ENCODE measurements around the gene IFNAR1.

IFNAR1 gene

GRCh38 chr21:33388188-33388587 is 63.4 kb downstream of the IFNAR1 start:
- ATAC-seq, result no peak

GRCh38 chr21:33390479-33390878 is 65.7 kb downstream of the IFNAR1 start:
- TF ChIP-seq SNAI2 (CRISPR knock-in tag; IDR thresholded peaks at IDR 0.05), result no peak
- no peak for TF ChIP-seq CREB5 (CRISPR knock-in tag; IDR thresholded peaks at IDR 0.05; ENCODE audit: low read depth)
- TF ChIP-seq OSR1 (CRISPR knock-in tag; IDR thresholded peaks at IDR 0.05), result no peak
- TF ChIP-seq ARNTL (CRISPR knock-in tag; IDR thresholded peaks at IDR 0.05; ENCODE audit: borderline replicate concordance, low read depth), result no peak
- no peak for TF ChIP-seq ZC3H10 (CRISPR knock-in tag; IDR thresholded peaks at IDR 0.05)
- ATAC-seq, result no peak

More at GRCh38 chr21:33388188-33388587, 63.4 kb downstream of the IFNAR1 start:
- TF ChIP-seq ZFP3 (CRISPR knock-in tag; IDR thresholded peaks at IDR 0.05), result no peak
- TF ChIP-seq ZFP30 (CRISPR knock-in tag; IDR thresholded peaks at IDR 0.05), result no peak
- TF ChIP-seq BACH2 (CRISPR knock-in tag; IDR thresholded peaks at IDR 0.05; ENCODE audit: borderline replicate concordance), result no peak
- TF ChIP-seq ZNF565 (CRISPR knock-in tag; conservative IDR thresholded peaks at IDR 0.05; ENCODE audit: low read depth), result no peak
- no peak for TF ChIP-seq ZNF8 (CRISPR knock-in tag; IDR thresholded peaks at IDR 0.05)
- TF ChIP-seq POU6F1 (CRISPR knock-in tag; IDR thresholded peaks at IDR 0.05; ENCODE audit: borderline replicate concordance, low read depth), result no peak
- no peak for TF ChIP-seq CSRNP3 (CRISPR knock-in tag; IDR thresholded peaks at IDR 0.05)
- no peak for TF ChIP-seq CSDC2 (CRISPR knock-in tag; IDR thresholded peaks at IDR 0.05)
- no peak for TF ChIP-seq PATZ1 (CRISPR knock-in tag; IDR thresholded peaks at IDR 0.05; ENCODE audit: borderline replicate concordance)

GRCh38 chr21:33391656-33392055 is 66.9 kb downstream of the IFNAR1 start:
- TF ChIP-seq ARNTL (CRISPR knock-in tag; IDR thresholded peaks at IDR 0.05; ENCODE audit: borderline replicate concordance, low read depth) (no peak), RARB (CRISPR knock-in tag; IDR thresholded peaks at IDR 0.05) (no peak), ZNF70 (CRISPR knock-in tag; IDR thresholded peaks at IDR 0.05) (no peak), OSR1 (CRISPR knock-in tag; IDR thresholded peaks at IDR 0.05) (no peak), CSRNP3 (CRISPR knock-in tag; IDR thresholded peaks at IDR 0.05) (no peak), BACH2 (CRISPR knock-in tag; IDR thresholded peaks at IDR 0.05; ENCODE audit: borderline replicate concordance) (no peak), ZFP3 (CRISPR knock-in tag; IDR thresholded peaks at IDR 0.05) (no peak), POU6F1 (CRISPR knock-in tag; IDR thresholded peaks at IDR 0.05; ENCODE audit: borderline replicate concordance, low read depth) (no peak), TOX (CRISPR knock-in tag; IDR thresholded peaks at IDR 0.05; ENCODE audit: borderline replicate concordance) (no peak), GLIS3 (CRISPR knock-in tag; IDR thresholded peaks at IDR 0.05) (no peak), CREB5 (CRISPR knock-in tag; IDR thresholded peaks at IDR 0.05; ENCODE audit: low read depth) (no peak), ZNF8 (CRISPR knock-in tag; IDR thresholded peaks at IDR 0.05) (no peak), ZNF565 (CRISPR knock-in tag; conservative IDR thresholded peaks at IDR 0.05; ENCODE audit: low read depth) (no peak), ZFP30 (CRISPR knock-in tag; IDR thresholded peaks at IDR 0.05) (no peak), PPARA (CRISPR knock-in tag; IDR thresholded peaks at IDR 0.05; ENCODE audit: borderline replicate concordance) (no peak), ESRRG (CRISPR knock-in tag; IDR thresholded peaks at IDR 0.05) (no peak), CSDC2 (CRISPR knock-in tag; IDR thresholded peaks at IDR 0.05) (no peak)
- ATAC-seq, result no peak

Data from SK-N-SH treated with all-trans-retinoic acid at 6 μM for 48 hours (cell line).